Sigmoid colon (tissue), 4 donors: ENCODE measurements around the gene HNRNPLL.

Experiments
- POLR2A ChIP-seq, 2 donors: fragments of 450-650 bp; IDR thresholded peaks; one replicate each; pipeline ENCODE4 v1.6.1; 2016; ENCODE audit warnings: antibody characterized with exemption in 2 of 2, mild to moderate bottlenecking in 2 of 2, moderate library complexity in 2 of 2
- POLR2AphosphoS5 ChIP-seq, 4 donors: sonication (generic); formaldehyde crosslinking; IDR thresholded peaks; one replicate each; pipeline ENCODE4 v1.6.1; 2017; ENCODE audit warnings: antibody characterized with exemption in 4 of 4
- TF ChIP-seq, protein P1 (sequence below), 4 experiments: fragments of 450-650 bp in 3 of 4; fragments of 200-600 bp in 1 of 4; IDR thresholded peaks; one replicate each; pipeline ENCODE4 v1.5.1; 2016 to 2019; ENCODE audit warnings: antibody characterized with exemption in 4 of 4, mild to moderate bottlenecking in 3 of 4, moderate library complexity in 2 of 4

DNA sequence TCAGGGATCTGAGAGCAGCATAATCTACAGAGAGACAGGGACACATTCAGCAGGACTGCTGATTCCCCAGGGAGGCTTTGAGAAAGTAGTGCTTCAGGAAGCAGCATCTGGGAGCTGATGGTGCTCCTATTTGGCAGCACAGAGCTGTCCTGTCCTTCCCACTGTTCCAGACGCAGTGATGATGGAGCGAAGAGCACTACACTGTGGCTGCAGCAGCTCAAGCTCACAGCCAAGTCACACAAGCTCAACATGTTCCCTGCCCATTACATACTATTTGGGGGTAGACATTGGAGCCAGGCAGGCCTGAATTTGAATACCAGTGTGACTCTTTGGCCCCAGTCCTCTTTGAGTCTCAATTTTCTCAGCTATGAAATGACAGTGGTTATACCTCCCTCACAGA lies 48.0 kb upstream of the HNRNPLL start:
- TF ChIP-seq POLR2AphosphoS5 (IDR thresholded peaks at IDR 0.05) (no peak), POLR2A (IDR thresholded peaks at IDR 0.05) (no peak)
- TF ChIP-seq, protein P1, sequence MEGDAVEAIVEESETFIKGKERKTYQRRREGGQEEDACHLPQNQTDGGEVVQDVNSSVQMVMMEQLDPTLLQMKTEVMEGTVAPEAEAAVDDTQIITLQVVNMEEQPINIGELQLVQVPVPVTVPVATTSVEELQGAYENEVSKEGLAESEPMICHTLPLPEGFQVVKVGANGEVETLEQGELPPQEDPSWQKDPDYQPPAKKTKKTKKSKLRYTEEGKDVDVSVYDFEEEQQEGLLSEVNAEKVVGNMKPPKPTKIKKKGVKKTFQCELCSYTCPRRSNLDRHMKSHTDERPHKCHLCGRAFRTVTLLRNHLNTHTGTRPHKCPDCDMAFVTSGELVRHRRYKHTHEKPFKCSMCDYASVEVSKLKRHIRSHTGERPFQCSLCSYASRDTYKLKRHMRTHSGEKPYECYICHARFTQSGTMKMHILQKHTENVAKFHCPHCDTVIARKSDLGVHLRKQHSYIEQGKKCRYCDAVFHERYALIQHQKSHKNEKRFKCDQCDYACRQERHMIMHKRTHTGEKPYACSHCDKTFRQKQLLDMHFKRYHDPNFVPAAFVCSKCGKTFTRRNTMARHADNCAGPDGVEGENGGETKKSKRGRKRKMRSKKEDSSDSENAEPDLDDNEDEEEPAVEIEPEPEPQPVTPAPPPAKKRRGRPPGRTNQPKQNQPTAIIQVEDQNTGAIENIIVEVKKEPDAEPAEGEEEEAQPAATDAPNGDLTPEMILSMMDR (IDR thresholded peaks at IDR 0.05) = no peak
